GM23338 (cell line): ENCODE results near the gene MRPS34.

Experiments used
- EZH2 ChIP-seq: fragments of 200-600 bp; sonication (generic); IDR thresholded peaks from one replicate; pipeline ENCODE4 v1.8.0; 2017; ENCODE audit warnings: antibody characterized with exemption, mild to moderate bottlenecking, low read depth; ENCODE audit not compliant: unreplicated experiment
- EZH2phosphoT487 ChIP-seq: fragments of 200-600 bp; sonication (generic); IDR thresholded peaks from one replicate; pipeline ENCODE4 v1.8.1; 2018; ENCODE audit warnings: antibody characterized with exemption; ENCODE audit not compliant: unreplicated experiment
- REST ChIP-seq: IDR thresholded peaks from one replicate; pipeline ENCODE4 v1.6.1; 2018; ENCODE audit warnings: antibody characterized with exemption; ENCODE audit not compliant: unreplicated experiment
- TF ChIP-seq, protein P1 (sequence below), 2 experiments: fragments of 200-600 bp in 1 of 2; sonication (generic) in 1 of 2; conservative IDR thresholded peaks; 2 replicates each; pipeline versions ENCODE4 v1.5.1 to v1.6.1; 2016 to 2017; ENCODE audit warnings: antibody characterized with exemption in 2 of 2, low read depth in 2 of 2, mild to moderate bottlenecking in 2 of 2, moderate library complexity in 1 of 2

DNA sequence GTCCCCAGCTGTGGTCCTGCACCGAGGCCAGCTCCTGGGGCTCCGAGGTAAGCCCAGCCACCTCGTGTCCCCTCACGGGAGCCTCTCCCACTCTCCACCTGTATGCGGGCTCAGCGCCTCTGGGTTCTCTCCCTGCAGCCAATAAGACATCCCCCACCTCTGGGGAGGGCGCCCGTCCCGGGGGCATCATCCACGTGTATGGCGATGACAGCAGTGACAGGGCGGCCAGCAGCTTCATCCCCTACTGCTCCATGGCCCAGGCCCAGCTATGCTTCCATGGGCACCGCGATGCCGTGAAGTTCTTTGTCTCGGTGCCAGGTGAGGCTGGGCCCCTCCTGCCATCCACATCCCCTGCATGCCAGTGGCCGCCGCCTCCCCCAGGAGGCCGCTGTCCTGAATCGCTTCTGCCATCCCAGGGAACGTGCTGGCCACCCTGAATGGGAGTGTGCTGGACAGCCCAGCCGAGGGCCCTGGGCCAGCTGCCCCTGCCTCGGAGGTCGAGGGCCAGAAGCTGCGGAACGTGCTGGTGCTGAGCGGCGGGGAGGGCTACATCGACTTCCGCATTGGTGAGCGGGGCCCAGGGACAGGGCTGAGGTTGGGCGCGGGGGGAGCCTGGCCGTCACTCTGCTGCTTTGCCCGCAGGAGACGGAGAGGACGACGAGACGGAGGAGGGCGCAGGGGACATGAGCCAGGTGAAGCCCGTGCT, 4.7 kb downstream of the MRPS34 start:
- TF ChIP-seq, protein P1, sequence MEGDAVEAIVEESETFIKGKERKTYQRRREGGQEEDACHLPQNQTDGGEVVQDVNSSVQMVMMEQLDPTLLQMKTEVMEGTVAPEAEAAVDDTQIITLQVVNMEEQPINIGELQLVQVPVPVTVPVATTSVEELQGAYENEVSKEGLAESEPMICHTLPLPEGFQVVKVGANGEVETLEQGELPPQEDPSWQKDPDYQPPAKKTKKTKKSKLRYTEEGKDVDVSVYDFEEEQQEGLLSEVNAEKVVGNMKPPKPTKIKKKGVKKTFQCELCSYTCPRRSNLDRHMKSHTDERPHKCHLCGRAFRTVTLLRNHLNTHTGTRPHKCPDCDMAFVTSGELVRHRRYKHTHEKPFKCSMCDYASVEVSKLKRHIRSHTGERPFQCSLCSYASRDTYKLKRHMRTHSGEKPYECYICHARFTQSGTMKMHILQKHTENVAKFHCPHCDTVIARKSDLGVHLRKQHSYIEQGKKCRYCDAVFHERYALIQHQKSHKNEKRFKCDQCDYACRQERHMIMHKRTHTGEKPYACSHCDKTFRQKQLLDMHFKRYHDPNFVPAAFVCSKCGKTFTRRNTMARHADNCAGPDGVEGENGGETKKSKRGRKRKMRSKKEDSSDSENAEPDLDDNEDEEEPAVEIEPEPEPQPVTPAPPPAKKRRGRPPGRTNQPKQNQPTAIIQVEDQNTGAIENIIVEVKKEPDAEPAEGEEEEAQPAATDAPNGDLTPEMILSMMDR (conservative IDR thresholded peaks at IDR 0.05; ENCODE audit: low read depth in 2 of 2), result no peak
- TF ChIP-seq REST (no peak), EZH2phosphoT487 (no peak), EZH2 (no peak)
